Measurements from ENCODE around the gene ATP6V0A1.
"Not testable (repeated sequence)": the region's sequence is repeated elsewhere in the genome, so short reads cannot be mapped to it uniquely, and the experiment has no call there.

The ATP6V0A1 gene

GRCh38 chr17:42520540-42520951 lies 61.9 kb downstream of the ATP6V0A1 start:
- no peak for DNase-seq

GRCh38 chr17:42521036-42521435 lies 62.4 kb downstream of the ATP6V0A1 start:
- DNase-seq, result no peak

GRCh38 chr17:42521666-42522262 lies 63.1 kb downstream of the ATP6V0A1 start:
- no peak for DNase-seq

DNA sequence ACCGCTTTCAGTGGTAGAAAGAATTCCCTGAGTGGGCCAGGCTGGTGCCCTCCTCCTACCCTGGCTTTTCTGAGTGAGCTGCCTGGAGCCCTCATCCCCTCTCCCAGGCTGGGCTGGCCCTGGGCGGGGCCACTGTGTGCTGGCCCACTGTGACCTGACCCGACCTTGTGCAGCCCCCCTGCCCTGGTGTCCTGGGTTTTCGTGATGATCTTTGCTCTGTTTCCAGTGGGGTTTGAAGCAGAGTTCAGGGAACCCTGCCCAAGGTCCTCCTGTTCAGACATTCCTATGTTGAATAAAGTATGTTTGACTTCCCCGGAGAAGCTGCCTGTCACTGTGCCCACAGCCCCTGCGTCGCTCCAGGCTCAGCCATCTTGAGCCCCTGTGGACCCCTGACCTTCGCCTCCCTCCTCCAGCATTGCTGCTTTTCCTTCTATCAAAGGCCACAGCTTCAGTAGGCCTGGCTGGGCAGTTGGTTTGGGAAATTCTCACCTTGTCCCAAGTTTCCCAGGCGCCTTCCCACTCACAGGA lies 63.6 kb downstream of the ATP6V0A1 start:
- DNase-seq, result no peak

DNA sequence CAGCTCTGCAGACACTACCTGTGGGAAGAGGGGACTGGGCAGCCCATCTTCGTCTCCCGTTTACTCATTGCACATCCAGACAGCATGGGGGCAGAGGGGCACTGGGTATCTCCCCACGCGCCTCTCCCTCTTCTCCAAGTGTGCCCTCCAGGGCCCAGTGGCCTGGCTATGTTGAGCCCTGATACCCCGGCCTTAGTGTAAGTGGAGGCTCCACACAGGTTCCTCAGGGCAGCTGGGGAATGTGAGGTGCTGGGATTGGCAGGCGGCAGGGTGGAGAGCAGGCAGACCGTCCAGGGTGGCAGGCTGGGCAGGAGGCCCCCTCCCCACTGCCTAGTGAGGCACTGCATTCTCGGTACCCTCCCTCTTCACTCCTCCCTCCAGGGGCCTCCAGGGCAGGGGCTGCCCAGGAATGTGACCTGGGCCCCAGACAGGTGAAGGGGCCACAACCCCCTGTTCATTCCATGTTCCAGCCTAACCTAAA lies 64.2 kb downstream of the ATP6V0A1 start:
- no peak for DNase-seq

DNA sequence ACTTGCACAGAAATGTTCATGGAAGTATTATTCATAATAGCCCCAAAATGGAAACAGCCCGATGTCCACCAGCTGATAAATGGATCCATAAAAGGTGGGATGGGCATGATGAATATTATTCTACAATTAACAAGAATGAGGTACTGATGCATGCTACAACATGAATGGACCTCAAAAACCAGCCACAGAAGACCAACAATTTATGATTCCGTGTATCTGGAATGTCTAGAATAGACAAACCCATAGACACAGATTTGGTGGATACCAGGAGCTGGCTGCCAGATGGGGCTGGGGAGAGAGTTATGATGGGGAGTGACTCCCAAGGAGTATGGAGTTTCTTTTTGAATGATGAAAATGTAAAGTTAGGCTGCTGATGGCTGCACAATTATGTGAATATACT lies 66.5 kb downstream of the ATP6V0A1 start:
- DNase-seq, result no peak

GRCh38 chr17:42526031-42526444 lies 67.4 kb downstream of the ATP6V0A1 start:
- no peak for DNase-seq

DNA sequence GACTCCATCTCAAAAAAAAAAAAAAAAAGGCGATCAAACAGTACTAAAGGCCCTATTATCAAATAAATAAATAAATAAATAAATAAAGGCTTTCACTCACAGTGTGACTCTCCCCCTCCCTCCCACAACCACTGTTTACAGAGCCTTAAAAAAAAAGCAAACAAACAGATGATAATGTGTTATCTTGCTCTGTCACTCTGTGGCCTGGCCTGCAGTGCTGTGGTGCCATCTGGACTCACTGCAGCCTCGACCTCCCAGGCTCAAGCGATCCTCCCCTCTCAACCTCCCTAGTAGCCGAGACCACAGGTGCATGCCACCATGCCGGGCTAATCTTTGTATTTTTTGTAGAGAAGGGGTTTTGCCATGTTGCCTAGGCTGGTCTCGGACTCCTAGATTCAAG lies 69.3 kb downstream of the ATP6V0A1 start:
- DNase-seq, result no peak

- DNase-seq, result no peak
Measured at GRCh38 chr17:42529061-42529460, 70.4 kb downstream of the ATP6V0A1 start.

- no peak for DNase-seq
Measured at GRCh38 chr17:42530952-42531454, 72.3 kb downstream of the ATP6V0A1 start.

DNA sequence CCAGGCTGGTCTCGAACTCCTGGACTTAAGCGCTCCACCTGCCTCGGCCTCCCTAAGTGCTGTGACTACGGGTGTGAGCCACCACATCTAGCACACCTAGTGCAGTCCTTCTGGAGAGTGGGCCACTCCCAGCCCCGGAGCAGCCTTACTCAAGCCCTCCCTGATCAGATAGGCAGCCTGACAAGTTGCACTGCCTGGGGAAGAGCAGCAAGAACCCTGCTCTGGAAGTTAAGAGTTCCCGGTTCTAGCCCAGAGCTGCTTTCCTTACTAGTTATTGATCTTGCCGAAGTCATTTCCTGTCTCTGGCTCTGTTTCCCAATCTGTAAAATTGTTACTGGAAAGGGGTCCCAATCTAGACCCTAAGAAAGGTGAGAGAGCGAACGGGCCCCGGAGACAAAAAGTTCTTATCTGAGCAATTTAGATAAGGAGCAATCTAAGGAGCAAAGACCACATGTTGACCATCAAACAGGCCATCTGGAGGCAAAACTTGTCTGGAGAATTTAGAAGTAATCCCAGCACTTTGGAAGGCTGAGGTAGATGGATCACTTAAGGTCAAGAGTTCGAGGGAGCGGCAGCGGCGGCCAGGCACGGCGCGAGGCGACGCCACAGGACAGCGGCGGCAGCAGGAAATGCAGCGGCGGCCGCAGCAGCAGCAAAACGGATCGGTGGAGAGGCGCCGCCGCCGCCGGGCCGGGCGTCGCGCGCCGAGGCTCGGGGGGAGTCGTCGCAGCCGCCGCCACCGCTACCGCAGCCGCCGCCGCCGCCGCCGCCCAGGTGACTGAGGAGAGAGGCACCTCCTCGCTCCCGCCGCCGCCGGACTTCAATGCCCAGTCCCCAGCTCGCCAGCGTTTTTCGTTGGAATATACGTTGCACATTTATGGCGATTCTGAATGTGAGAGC lies 73.0 kb downstream of the ATP6V0A1 start:
- DNase-seq, result no peak

DNA sequence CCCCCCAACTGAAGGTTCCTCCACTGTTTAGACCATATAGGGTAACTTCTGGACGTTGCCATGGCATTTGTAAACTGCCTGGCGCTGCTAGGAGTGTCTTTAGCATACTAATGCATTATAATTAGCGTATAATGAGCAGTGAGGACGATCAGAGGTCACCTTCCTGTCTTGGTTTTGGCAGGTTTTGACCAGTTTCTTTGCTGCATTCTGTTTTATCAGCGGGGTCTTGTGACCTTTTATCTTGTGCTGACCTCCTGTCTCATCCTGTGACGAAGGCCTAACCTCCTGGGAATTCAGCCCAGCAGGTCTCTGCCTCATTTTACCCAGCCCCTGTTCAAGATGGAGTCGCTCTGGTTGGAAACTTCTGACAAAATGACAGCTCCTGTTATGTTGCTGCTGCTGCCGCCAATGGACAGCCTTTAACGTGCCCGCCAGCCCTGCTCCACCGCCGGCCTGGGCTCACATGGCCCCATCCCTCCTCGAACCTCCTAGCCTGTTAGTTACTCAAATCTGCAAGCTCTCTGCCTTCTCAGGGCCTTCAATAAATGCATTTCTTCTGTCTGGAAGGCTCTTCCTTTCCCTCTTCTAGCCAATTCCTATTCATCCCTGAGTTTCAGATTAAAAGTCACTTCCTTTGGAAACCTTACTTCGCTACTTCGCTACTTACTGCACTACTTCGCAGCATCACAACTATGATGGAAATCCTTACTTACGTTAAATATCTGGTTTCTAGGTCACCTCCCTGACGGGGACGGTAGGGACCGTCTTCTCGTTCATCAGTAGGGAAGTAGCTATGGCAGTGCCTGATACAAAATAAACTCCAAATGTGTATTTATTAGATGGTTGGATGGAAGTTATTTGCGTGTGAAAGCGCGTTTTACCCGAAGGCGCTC lies 76.7 kb downstream of the ATP6V0A1 start:
- DNase-seq, result no peak

DNA sequence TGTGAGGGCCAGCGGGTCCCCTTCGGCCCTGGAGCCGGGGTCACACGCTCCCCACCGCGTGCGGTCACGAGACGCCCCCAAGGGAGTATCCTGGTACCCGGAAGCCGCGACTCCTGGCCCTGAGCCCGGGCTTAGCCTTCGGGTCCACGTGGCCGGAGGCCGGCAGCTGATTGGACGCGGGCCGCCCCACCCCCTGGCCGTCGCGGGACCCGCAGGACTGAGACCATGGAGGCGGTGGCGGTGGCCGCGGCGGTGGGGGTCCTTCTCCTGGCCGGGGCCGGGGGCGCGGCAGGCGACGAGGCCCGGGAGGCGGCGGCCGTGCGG lies 77.3 kb downstream of the ATP6V0A1 start, which contains the start of gene NAGLU:
Gene NAGLU, plus strand, starts transcription at position 194 of the 324 bp plus-strand sequence. Its CDS starts 32 bp downstream, at position 226.
- peak; percentile 25 for DNase-seq

DNA sequence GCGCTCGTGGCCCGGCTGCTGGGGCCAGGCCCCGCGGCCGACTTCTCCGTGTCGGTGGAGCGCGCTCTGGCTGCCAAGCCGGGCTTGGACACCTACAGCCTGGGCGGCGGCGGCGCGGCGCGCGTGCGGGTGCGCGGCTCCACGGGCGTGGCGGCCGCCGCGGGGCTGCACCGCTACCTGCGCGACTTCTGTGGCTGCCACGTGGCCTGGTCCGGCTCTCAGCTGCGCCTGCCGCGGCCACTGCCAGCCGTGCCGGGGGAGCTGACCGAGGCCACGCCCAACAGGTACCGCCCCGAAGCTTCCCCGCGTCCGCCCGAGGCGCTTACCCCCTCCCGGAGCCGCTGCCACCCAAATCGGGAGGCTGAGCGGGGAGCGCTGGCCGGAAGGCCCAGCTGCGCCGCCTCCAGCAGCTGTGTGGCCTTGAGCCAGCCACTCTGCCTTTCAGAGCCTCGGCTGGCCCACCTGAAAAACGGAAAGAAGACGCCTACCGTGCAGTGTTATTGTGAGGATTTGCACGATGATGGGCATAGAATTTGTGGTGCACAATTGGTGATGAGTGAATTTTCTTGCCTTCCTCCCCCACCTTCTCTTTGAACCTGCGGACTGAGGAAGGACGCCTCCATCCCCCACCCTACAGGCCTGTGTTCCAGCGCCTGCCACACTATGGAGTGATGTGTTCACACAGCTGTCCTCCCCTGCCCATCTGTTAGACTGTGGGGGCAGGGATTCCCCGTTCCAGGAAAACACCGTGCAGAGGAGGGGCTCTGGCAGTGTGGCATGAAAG lies 77.9 kb downstream of the ATP6V0A1 start:
- DNase-seq, result no peak

- no peak for DNase-seq
Measured at GRCh38 chr17:42537156-42537805, 78.6 kb downstream of the ATP6V0A1 start.

DNA sequence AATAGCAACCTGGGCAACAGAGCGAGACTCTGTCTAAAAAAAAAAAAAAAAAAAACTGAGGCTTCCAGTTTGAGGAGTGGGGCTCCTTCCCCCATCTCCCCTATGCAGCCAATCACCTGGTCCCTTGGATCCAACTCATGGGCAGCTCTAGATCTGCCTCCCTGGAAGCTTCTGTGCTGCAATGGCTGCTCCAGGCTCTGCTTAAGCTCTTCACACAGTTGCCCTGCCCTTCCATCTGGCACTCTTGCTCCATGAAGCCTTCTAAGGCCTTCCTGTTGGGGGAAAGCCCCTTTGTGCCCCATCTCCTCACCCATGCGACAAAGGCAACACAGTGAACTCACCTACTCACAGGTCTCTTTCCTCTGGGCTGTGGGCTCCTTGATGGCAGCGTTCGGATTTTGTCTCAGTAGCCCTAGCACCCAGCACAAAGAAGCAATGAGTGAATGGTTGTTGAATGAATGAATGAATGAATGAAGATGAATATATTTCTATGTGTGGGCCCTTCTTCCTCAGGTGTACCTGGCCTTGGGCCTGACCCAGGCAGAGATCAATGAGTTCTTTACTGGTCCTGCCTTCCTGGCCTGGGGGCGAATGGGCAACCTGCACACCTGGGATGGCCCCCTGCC lies 79.3 kb downstream of the ATP6V0A1 start:
- no peak for DNase-seq

- no peak for DNase-seq
Measured at GRCh38 chr17:42538482-42538881, 79.8 kb downstream of the ATP6V0A1 start.

DNA sequence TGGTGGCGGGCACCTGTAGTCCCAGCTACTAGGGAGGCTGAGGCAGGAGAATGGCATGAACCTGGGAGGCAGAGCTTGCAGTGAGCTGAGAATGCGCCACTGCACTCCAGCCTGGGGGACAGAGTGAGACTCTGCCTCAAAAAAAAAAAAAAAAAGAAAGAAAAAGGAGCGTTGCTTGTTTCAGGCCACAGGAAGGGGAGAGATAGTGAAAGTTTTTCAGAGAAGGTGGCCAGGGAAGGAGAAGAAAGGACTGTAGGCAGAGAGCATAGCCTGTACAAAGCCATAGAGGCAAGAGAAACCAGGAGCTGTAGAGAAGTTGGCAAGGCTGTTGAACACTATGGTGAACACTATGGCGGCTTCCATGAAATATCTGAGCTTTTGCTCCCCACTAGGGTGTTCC lies 81.9 kb downstream of the ATP6V0A1 start:
- DNase-seq, result not testable (repeated sequence)

GRCh38 chr17:42541041-42541833 lies 82.6 kb downstream of the ATP6V0A1 start:
- DNase-seq, result no peak

All from NCI-H1417 treated with DMSO at 0.1 percent for 48 hours (cell line).